Breast epithelium (tissue), 4 donors: ENCODE data around the gene GNB1L. TPM values are rescaled to one million over a fixed set of nuclear protein-coding genes. Genes with fewer than 3 reads are reported as not detected.

Source experiments
- DNase-seq, 2 donors: peaks; one replicate each; pipeline ENCODE4 v3.0.0-alpha.2; 2019; ENCODE audit warnings: low spot score in 2 of 2
- H3K27ac ChIP-seq, 2 donors: fragments of 200-600 bp; sonication (generic) in 1 of 2; one replicate each; pipeline ENCODE4 v1.5.1; 2016 to 2019; ENCODE audit warnings: mild to moderate bottlenecking in 1 of 2
- H3K27me3 ChIP-seq, 2 donors: fragments of 200-600 bp; sonication (generic) in 1 of 2; one replicate each; pipeline versions ENCODE4 v1.5.1 to v1.6.0; 2017 to 2019; ENCODE audit warnings: control low read depth in 1 of 2, mild to moderate bottlenecking in 1 of 2
- H3K36me3 ChIP-seq: fragments of 200-600 bp; one replicate; pipeline ENCODE4 v1.5.1; 2019
- H3K4me1 ChIP-seq, 2 donors: fragments of 200-600 bp; sonication (generic); one replicate each; pipeline ENCODE4 v1.5.1; 2016 to 2019; ENCODE audit warnings: control low read depth in 1 of 2
- H3K4me3 ChIP-seq, 3 donors: fragments of 200-600 bp; sonication (generic); 1 replicate in 2 of 3; 2 replicates in 1 of 3; pipeline ENCODE4 v1.5.1; 2016 to 2019; ENCODE audit warnings: mild to moderate bottlenecking in 3 of 3, moderate library complexity in 2 of 3
- H3K9me3 ChIP-seq, 2 donors: fragments of 200-600 bp; sonication (generic) in 1 of 2; one replicate each; pipeline ENCODE4 v1.5.1; 2016 to 2019; ENCODE audit warnings: control low read depth in 1 of 2
- CTCF ChIP-seq, 3 donors: fragments of 450-650 bp; IDR thresholded peaks; one replicate each; pipeline ENCODE4 v1.5.1; 2016 to 2017; ENCODE audit warnings: antibody characterized with exemption in 3 of 3, mild to moderate bottlenecking in 3 of 3, moderate library complexity in 3 of 3
- POLR2A ChIP-seq: fragments of 450-650 bp; IDR thresholded peaks from one replicate; pipeline ENCODE4 v1.6.1; 2016; ENCODE audit warnings: antibody characterized with exemption, mild to moderate bottlenecking, moderate library complexity
- POLR2AphosphoS5 ChIP-seq, 3 donors: sonication (generic); formaldehyde crosslinking; IDR thresholded peaks; one replicate each; pipeline ENCODE4 v1.6.1; 2017; ENCODE audit warnings: antibody characterized with exemption in 3 of 3
- intact Hi-C: fragments of 100-400 bp; cut with DNase I; formaldehyde crosslinking; loops from one replicate; pipeline ENCODE4 v1.15.1; 2023; ENCODE audit warnings: low total_unique reads
- total RNA-seq, 3 donors: library from RNA; depleted of rRNA; stranded (reverse); fragments of >200 nt; gene quantifications; one replicate each; pipeline ENCODE4 v1.1.0, GENCODE V29; 2016

Gene GNB1L
- total RNA-seq, 3 donors from 2014 or later: 5.6 to 8.2 (median 6.3) TPM

DNA sequence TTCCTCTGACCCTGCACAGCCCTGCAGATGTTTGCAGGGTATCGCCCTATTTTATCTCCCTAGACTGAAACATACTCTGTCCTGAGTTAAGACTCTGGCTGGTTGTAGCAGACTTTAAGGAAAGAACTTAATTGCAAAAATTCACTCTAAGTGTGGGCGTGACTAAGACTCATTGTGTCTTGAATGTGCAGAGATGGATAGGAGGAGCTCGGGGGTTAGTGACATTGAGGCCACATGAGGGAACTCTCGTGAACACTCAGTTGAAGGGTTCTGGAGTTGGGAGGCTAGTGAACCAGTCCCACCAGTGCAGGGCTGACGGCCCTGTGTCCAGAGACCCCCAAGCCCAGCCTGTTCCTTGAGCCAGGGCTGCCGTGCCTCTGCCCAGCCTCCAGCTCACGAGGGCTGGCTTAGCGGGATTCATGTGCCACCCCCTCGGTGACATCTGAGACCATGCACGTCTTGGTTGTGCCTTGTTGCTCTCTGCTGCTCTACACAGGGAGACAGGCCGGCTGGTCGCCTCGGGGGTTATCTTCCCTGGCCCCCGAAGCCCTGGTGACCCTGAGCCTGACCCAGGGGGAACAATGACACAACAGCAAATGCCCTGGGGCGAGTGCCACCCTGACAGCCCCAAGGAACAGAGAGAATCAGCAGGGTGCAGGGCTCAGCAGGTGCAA, 105.5 kb downstream of the GNB1L start:
- no peak for DNase-seq
- no peaks in the 10 kb centered on the region for H3K4me1 ChIP-seq
- TF ChIP-seq POLR2AphosphoS5 (IDR thresholded peaks at IDR 0.05): no peak
- no peak for TF ChIP-seq CTCF (IDR thresholded peaks at IDR 0.05)
- TF ChIP-seq POLR2A: no peak
- no peaks in the 10 kb centered on the region for H3K36me3 ChIP-seq
- no peak overlapping the region for H3K4me3 ChIP-seq
- H3K27me3 ChIP-seq: peaks cover 0 to 12% of the 10 kb centered on the region in 2 donors
- H3K9me3 ChIP-seq: no peaks in the 10 kb centered on the region
- H3K27ac ChIP-seq: no peak overlapping the region
- intact Hi-C loops: no loop called here

GRCh38 chr22:19748139-19748538, 106.5 kb downstream of the GNB1L start:
- intact Hi-C loops: no loop called here
- H3K9me3 ChIP-seq: no peaks in the 10 kb centered on the region
- H3K4me3 ChIP-seq: no peak overlapping the region
- H3K27me3 ChIP-seq: peaks cover 0 to 4% of the 10 kb centered on the region in 2 donors
- H3K36me3 ChIP-seq: no peaks in the 10 kb centered on the region
- TF ChIP-seq POLR2AphosphoS5 (IDR thresholded peaks at IDR 0.05): no peak
- TF ChIP-seq CTCF (IDR thresholded peaks at IDR 0.05): no peak
- no peak for TF ChIP-seq POLR2A
- no peak overlapping the region for H3K27ac ChIP-seq
- H3K4me1 ChIP-seq: no peaks in the 10 kb centered on the region
- DNase-seq: no peak

- Histone ChIP-seq H3K4me3 (no peak overlapping the region), H3K4me1 (no peaks in the 10 kb centered on the region), H3K27ac (no peak overlapping the region), H3K36me3 (no peaks in the 10 kb centered on the region), H3K9me3 (no peaks in the 10 kb centered on the region), H3K27me3 (no peaks in the 10 kb centered on the region)
- intact Hi-C loops: no loop called here
- DNase-seq: no peak
- TF ChIP-seq POLR2AphosphoS5 (IDR thresholded peaks at IDR 0.05): no peak
- TF ChIP-seq CTCF (IDR thresholded peaks at IDR 0.05): no peak
- no peak for TF ChIP-seq POLR2A
These were observed 107.1 kb downstream of the GNB1L start for GRCh38 chr22:19747551-19747950.

DNA sequence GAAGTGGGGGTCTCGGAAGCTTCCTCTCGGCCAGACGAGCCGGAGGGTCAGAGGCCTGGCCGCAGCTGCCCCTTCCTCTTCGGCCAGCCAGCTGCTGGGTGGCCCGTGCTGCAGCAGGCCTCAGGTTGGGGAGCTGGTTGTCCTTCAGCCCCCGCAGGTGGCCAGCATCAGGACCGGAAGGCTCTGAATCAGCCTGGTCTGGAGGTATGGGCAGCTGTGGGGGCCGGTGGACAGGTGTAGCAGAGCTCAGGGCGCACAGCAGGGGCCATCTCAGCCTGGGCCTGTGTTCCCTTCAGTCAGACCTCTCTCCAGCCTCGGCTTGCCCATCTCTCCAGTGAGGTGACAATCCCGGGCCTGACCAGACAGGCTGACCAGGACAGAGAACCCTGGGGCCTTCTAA, 107.9 kb downstream of the GNB1L start:
- no peaks in the 10 kb centered on the region for H3K9me3 ChIP-seq
- H3K36me3 ChIP-seq: no peaks in the 10 kb centered on the region
- H3K27ac ChIP-seq: no peak overlapping the region
- no peak for DNase-seq
- no peaks in the 10 kb centered on the region for H3K27me3 ChIP-seq
- H3K4me3 ChIP-seq: no peak overlapping the region
- no peaks in the 10 kb centered on the region for H3K4me1 ChIP-seq
- TF ChIP-seq CTCF (IDR thresholded peaks at IDR 0.05) (no peak), POLR2AphosphoS5 (IDR thresholded peaks at IDR 0.05) (no peak), POLR2A (no peak)
- intact Hi-C loops: no loop called here

GRCh38 chr22:19745155-19746101, 109.2 kb downstream of the GNB1L start:
- H3K27ac ChIP-seq: no peak overlapping the region
- H3K36me3 ChIP-seq: no peaks in the 10 kb centered on the region
- H3K4me1 ChIP-seq: no peaks in the 10 kb centered on the region
- TF ChIP-seq POLR2A: no peak
- no peak for TF ChIP-seq POLR2AphosphoS5 (IDR thresholded peaks at IDR 0.05)
- no peak for TF ChIP-seq CTCF (IDR thresholded peaks at IDR 0.05)
- intact Hi-C loops: no loop called here
- H3K9me3 ChIP-seq: no peaks in the 10 kb centered on the region
- H3K4me3 ChIP-seq: no peak overlapping the region
- no peak for DNase-seq
- no peaks in the 10 kb centered on the region for H3K27me3 ChIP-seq
